Calu3 (cell line): ENCODE data around the gene ARHGEF6. TPM values are rescaled to one million over a fixed set of nuclear protein-coding genes. Genes with fewer than 3 reads are reported as not detected.

Experiments used
- BruUV-seq: library from RNA; stranded (reverse); fragments of 400-500 nt; replicated peaks from 2 replicates; lab custom pipeline; 2021; lab: Mats Ljungman, UMichigan
- CTCF ChIA-PET: fragments of 300-600 bp; sonication (Branson Sonifier 250); formaldehyde crosslinking; loops from one replicate; lab custom pipeline; 2022; ENCODE audit warnings: antibody characterized with exemption; lab: Charles Lee
- DNase-seq: peaks from one replicate; pipeline ENCODE4 v3.0.0; 2022
- H3K27ac Mint-ChIP-seq: one replicate; pipeline ENCODE4 v1.8.0; 2022; ENCODE audit warnings: mixed read lengths; ENCODE audit not compliant: unreplicated experiment
- H3K27me3 Mint-ChIP-seq: one replicate; pipeline ENCODE4 v1.8.0; 2022; ENCODE audit warnings: mixed read lengths; ENCODE audit not compliant: unreplicated experiment
- H3K36me3 Mint-ChIP-seq: one replicate; pipeline ENCODE4 v1.8.0; 2022; ENCODE audit warnings: mild to moderate bottlenecking, moderate library complexity, mixed read lengths; ENCODE audit not compliant: insufficient read depth, unreplicated experiment
- H3K4me1 Mint-ChIP-seq: one replicate; pipeline ENCODE4 v1.8.0; 2022; ENCODE audit warnings: mild to moderate bottlenecking, low read depth, mixed read lengths; ENCODE audit not compliant: unreplicated experiment
- H3K4me3 Mint-ChIP-seq: one replicate; pipeline ENCODE4 v1.8.0; 2022; ENCODE audit warnings: mild to moderate bottlenecking, low read depth, moderate library complexity, mixed read lengths; ENCODE audit not compliant: unreplicated experiment
- H3K9me3 Mint-ChIP-seq: one replicate; pipeline ENCODE4 v1.8.0; 2022; ENCODE audit warnings: low read depth, mixed read lengths; ENCODE audit not compliant: unreplicated experiment
- intact Hi-C: fragments of 100-400 bp; cut with micrococcal nuclease; formaldehyde crosslinking; loops from one replicate; pipeline ENCODE4 v1.10.0; 2022; ENCODE audit not compliant: unreplicated experiment
- total RNA-seq: library from RNA; stranded (reverse); gene quantifications from 2 replicates; pipeline ENCODE4 v1.2.3, GENCODE V29; 2022
- TF ChIP-seq, protein P1 (sequence below): fragments of 200-600 bp; IDR thresholded peaks from one replicate; pipeline ENCODE4 v1.8.0; 2022; ENCODE audit warnings: antibody characterized with exemption; ENCODE audit not compliant: unreplicated experiment

The ARHGEF6 gene
- total RNA-seq, 1 experiment from 2014 or later: 0.07 TPM

- intact Hi-C loops: no loop called here
- Mint-ChIP-seq H3K27me3 (no peaks in the 10 kb centered on the region), H3K4me1 (no peaks in the 10 kb centered on the region), H3K9me3 (peaks cover 3% of the 10 kb centered on the region), H3K27ac (no peak overlapping the region), H3K4me3 (no peak overlapping the region), H3K36me3 (no peaks in the 10 kb centered on the region)
- TF ChIP-seq, protein P1, sequence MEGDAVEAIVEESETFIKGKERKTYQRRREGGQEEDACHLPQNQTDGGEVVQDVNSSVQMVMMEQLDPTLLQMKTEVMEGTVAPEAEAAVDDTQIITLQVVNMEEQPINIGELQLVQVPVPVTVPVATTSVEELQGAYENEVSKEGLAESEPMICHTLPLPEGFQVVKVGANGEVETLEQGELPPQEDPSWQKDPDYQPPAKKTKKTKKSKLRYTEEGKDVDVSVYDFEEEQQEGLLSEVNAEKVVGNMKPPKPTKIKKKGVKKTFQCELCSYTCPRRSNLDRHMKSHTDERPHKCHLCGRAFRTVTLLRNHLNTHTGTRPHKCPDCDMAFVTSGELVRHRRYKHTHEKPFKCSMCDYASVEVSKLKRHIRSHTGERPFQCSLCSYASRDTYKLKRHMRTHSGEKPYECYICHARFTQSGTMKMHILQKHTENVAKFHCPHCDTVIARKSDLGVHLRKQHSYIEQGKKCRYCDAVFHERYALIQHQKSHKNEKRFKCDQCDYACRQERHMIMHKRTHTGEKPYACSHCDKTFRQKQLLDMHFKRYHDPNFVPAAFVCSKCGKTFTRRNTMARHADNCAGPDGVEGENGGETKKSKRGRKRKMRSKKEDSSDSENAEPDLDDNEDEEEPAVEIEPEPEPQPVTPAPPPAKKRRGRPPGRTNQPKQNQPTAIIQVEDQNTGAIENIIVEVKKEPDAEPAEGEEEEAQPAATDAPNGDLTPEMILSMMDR: no peak
- no peak for DNase-seq
- CTCF ChIA-PET: interaction anchor here (0.6 kb wide), 1 partner anchor 115 kb away, joined by 3 read pairs; no protein-coding TSS in a partner anchor
- no TSS peak for BruUV-seq
Observed at GRCh38 chrX:136794080-136794479, 13.3 kb upstream of the ARHGEF6 start.

- DNase-seq: no peak
- H3K4me3 Mint-ChIP-seq: no peak overlapping the region
- peaks cover 3% of the 10 kb centered on the region for H3K9me3 Mint-ChIP-seq
- CTCF ChIA-PET: no interaction called here
- no peak overlapping the region for H3K27ac Mint-ChIP-seq
- H3K4me1 Mint-ChIP-seq: no peaks in the 10 kb centered on the region
- intact Hi-C loops: no loop called here
- H3K36me3 Mint-ChIP-seq: no peaks in the 10 kb centered on the region
- H3K27me3 Mint-ChIP-seq: no peaks in the 10 kb centered on the region
- TF ChIP-seq, protein P1: no peak
- BruUV-seq: no TSS peak
Observed at GRCh38 chrX:136789856-136790255, 9.1 kb upstream of the ARHGEF6 start.

- H3K4me3 Mint-ChIP-seq: no peak overlapping the region
- DNase-seq: no peak
- TF ChIP-seq, protein P1: no peak
- H3K27ac Mint-ChIP-seq: no peak overlapping the region
- H3K9me3 Mint-ChIP-seq: no peaks in the 10 kb centered on the region
- BruUV-seq: no TSS peak
- H3K36me3 Mint-ChIP-seq: no peaks in the 10 kb centered on the region
- no peaks in the 10 kb centered on the region for H3K27me3 Mint-ChIP-seq
- CTCF ChIA-PET: no interaction called here
- intact Hi-C loops: loop anchor here (5.0 kb wide), 1 partner anchor 462 kb away; no protein-coding TSS in a partner anchor
- H3K4me1 Mint-ChIP-seq: no peaks in the 10 kb centered on the region
Observed at GRCh38 chrX:136784231-136784630, 3.5 kb upstream of the ARHGEF6 start.

GRCh38 chrX:136783159-136783558 is 2.4 kb upstream of the ARHGEF6 start:
- no peaks in the 10 kb centered on the region for H3K27me3 Mint-ChIP-seq
- H3K4me3 Mint-ChIP-seq: no peak overlapping the region
- no peaks in the 10 kb centered on the region for H3K36me3 Mint-ChIP-seq
- TF ChIP-seq, protein P1: no peak
- H3K4me1 Mint-ChIP-seq: no peaks in the 10 kb centered on the region
- intact Hi-C loops: loop anchor here (5.0 kb wide), 1 partner anchor 461 kb away; no protein-coding TSS in a partner anchor
- no peaks in the 10 kb centered on the region for H3K9me3 Mint-ChIP-seq
- no peak for DNase-seq
- BruUV-seq: no TSS peak
- no peak overlapping the region for H3K27ac Mint-ChIP-seq
- CTCF ChIA-PET: no interaction called here
